Suppressor macrophage (primary cell): ENCODE measurements around the gene MRPL1.
A peak's percentile ranks its signal among the peaks of the same experiment; 100 is the strongest.
"Not testable (repeated sequence)": the region's sequence is repeated elsewhere in the genome, so short reads cannot be mapped to it uniquely, and the experiment has no call there.

Experiments
- DNase-seq, 4 experiments: peaks; one replicate each; pipeline ENCODE4 v3.0.0-alpha.2; 2020 to 2022

Gene MRPL1

DNA sequence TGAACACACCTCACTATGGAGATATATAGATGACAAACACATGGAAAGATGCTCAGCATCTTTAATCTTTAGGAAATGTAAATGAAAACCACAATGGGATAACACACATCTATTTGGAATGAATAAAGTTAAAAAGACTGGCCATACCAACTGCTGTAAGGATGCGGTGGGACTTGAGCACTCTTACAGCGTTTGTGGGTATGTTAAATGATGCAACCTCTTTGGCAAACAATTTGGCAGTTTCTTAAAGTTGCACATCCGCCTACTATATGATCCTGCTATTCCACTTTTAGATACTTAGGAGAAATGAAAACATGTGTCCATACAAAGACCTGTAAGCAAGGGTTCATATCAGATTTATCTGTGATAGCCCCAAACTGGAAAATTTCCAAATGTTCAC, 50.7 kb downstream of the MRPL1 start:
- DNase-seq: peak in 1 of 4 experiments; percentile 3

DNA sequence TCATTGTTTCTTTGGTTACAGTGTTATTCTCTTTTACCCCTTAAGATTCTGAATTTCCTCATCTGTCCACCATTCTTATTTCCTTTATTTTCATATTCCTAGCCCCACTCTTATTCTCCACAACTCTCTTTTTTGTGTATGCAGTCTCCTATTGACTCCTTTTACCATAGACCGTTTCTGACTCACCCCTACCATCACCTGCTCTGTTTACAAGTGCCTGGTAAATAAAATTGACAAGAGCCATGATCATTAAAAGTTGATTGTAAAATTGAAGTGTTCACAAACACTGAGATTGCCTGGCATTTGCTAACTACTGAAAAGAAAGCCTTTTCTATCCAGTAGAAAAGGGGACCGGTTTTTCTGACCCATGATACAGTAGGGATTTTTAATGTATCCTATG, 54.4 kb downstream of the MRPL1 start:
- no peak for DNase-seq

DNA sequence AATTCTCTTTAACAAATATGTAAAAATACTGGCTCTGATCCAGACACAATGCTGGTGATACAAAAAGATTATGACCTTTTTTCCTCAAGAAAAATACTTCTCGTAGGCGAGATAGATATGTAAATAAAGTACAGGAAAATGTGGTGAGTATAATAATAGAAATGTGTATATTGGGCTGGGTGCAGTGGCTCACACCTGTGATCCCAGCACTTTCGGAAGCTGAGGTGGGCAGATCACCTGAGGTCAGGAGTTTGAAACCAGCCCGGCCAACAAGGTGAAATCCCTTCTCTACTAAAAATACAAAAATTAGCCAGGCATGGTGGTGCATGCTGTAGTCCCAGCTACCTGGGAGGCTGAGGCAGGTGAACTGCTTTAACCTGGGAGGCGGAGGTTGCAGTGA, 55.0 kb downstream of the MRPL1 start:
- no peak for DNase-seq

DNA sequence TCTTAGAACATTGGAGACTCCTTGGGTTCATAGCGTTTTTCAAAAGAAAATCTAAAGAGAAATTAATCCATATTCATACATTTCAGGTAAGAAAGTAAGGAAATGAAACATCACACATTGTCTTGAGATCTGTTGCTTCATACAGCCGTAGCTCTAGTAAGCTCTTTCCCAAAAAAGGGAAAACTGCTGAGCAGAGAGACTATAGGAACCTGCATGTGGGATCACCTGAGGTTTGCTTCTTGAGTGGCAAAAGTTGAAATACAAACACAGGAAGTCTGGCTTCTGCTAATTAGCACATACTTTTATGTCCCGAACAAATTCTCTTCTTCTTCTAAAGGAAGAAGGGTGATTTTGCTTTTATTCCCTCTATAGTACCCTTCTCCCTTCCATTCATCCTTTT, 57.7 kb downstream of the MRPL1 start:
- DNase-seq: no peak

DNA sequence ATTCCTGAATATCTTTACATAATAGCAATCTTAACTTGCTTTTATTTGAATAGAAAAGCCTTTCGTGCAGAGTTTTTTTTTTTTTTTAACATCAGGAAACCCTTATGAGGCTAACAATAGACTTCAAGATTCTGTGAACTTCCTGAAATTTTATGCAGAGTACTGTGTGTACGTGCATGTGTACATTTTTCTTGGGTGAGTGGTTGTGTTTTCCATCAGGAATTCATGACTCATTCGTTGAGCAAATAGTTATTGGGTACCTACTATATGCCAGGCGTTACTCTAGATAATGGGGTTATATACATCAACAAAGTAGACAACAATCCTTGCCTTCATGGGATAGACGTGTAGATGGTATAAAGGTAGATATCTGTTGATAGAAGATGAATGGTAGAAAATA, 59.1 kb downstream of the MRPL1 start:
- peak; percentile 5 to 50 (median 24) for DNase-seq

DNA sequence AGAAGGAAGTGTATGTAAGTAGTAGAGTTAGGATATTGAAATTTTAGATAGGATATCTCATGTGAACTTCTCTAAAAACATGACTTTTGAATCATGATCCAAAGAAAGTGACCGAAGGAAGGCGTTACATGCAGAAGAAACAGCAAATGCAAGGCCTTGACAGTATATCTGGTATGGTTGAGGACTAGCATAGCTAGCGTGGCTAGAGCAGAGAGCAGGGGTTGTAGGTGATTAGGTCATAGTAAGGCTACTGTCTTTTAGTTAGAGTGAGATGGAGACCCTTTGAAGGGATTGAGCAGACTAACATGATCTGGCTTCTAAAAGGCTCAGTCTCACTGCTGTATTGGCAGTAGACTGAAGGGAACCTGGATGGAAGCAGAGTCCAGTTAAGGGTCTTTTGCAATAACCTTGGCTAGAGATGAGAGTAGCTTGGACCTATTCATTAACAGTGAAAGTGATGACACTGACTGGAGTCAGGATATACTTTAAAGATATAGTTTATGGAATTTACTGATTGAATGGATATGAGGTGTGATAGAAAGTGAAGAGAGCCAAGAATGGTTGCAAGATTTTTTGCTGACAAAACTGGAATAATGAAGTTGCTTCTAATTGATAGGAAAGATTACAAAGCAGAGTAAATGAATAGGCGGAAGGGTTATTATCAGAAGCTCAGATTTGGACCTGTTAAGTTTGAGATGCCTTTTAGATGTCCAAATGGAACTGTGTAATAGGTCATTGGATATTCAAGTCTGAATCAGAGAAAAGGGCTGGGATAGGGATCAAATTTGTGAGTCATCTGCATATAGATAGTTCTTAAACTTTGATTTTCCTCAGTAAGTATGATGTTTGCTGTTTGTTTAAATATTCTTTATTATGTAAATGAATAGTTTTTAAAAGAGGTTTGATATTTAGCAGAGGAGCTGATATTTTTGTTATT, 59.8 kb downstream of the MRPL1 start:
- DNase-seq: no peak

DNA sequence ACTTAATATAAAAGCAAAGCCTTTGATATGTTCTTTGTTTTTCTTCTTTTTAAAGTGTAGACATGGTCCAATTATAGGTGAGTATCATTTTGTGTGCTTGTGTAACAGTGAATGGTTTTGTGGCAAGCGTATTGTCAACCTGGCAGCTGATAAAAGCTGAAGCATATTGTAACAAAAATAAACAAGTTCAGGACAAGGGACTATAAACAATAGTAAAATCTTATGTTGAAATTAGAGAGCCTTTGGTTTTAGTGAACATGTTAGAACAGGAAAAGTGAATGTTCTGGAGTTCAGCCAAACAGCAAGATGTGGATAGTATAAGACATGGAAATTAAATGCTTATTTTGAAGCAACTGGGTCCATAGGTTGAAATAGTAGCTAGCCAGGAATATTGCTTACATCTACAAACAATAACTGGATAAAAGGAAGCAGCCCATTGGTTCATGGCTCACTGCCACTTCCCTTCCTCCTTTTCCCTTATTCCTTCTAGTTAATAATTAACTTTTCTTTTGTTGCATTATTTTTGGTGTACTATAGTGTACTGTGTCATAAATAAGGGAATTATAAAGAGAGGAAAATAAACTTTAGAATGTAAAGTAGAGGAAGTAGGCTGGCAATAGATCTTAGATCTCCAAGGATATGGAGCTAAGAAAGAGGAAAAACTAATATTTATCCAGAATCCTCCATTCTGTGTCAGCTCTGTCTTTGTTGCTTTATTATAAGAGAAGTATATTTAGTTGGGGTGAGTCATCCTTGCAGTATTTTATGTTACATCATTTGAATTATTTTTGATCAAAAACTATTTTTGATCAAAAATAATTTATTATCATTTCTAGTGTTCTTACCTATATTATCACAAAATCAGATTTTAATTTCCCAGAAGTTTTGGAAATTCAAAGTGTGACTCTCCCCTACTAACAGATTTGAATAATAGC, 65.6 kb downstream of the MRPL1 start:
- no peak for DNase-seq

DNA sequence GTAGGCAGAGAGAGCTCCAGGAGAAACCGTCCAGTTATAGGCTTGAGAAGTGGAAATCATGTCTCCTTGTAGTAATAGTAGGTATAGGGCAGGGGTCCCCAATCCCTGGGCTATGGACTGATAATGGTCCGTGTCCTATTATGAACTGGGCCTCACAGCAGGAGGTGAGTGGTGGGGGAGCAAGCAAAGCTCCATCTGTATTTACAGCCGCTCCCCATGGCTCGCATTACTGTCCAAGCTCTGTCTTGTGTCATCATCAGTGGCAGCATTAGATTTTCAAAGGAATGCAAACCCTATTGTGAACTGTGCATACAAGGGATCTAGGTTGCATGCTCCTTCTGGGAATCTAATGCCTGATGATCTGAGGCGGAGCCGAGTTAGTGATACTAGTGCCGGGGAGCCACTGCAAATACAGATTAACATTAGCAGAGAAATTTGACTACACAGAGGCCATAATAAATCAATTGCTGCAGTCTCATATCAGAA, 67.6 kb downstream of the MRPL1 start:
- no peak for DNase-seq

DNA sequence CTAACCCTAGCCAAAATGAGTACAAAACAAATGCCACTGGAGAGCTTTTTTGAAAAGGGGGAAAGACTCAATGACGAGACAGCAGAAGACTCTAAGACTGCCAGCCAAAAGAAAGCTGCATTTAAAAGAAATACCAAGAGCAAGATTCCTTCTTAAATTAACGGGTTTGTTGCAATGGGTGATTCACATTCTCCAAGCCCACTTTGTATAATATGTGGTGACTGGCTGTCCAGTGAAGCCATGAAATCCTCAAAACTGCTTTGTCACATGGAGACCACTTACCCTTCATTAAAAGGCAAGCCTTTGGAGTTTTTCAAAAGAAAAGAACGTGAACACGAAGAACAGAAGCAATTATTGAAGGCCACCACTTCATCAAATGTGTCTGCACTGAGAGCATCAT, 68.2 kb downstream of the MRPL1 start:
- DNase-seq: no peak

DNA sequence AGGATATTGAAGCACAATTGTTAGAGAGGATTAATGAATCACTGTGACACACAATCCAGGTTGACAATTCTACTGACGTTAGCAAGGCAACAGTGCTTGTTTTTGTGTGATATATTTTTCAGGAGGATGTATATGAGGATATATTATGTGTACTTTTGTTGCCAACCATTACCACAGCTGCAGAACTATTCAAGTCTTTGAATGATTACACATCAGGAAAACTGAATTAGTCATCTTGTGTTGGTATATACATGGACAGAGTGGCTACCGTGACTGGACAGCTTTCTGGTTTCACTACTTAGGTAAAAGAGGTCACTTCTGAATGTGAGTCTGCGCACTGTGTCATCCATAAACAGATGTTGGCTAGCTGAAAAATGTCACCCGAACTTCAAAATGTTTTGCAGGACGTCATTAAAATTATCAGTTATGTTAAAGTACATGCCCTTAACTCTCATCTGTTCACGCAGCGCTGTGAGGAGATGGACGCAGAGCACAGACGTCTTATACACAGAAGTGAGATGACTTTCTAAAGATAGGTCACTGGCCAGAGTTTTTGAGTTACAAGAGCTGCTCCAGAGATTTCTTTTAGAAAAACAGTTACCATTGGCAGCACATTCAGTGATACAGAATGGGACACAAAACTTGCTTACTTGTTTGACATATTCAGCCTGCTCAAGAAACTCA, 69.0 kb downstream of the MRPL1 start:
- no peak for DNase-seq

DNA sequence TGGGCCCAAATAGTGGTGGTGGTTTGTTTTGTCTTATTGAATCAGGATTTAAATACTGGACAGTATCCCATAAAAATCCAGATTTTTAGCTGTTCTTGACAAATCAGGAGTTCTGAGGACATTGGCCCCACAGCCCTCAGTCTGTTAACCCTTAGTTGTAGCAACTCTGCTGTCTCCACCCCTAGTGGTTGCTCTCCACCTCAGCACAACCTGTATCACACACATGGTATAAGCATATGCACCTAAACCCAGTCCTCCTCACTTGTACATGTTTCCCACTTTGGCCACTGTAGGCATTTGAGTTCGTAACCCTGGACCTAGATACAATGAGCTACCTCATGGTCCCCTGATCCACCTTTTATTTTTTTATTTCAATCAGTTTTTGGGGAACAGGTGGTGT, 75.9 kb downstream of the MRPL1 start:
- no peak for DNase-seq

DNA sequence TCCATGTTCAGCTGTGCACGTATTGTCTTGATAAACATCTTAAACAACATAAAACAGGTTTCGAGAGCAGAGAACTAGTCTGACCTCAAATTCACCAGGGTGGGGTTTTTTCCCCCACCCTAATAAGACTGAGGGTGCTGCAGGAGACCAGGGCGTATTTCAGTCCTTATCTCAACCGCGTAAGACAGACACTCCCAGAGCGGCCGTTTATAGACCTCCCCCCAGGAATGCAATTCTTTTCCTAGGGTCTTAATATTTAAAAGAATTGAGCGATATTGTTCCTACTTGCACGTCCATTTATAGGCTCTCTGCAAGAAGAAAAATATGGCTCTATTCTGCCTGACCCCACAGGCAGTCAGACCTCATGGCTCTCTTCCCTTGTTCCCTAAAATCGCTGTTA, 83.3 kb downstream of the MRPL1 start:
- not testable (repeated sequence) for DNase-seq

DNA sequence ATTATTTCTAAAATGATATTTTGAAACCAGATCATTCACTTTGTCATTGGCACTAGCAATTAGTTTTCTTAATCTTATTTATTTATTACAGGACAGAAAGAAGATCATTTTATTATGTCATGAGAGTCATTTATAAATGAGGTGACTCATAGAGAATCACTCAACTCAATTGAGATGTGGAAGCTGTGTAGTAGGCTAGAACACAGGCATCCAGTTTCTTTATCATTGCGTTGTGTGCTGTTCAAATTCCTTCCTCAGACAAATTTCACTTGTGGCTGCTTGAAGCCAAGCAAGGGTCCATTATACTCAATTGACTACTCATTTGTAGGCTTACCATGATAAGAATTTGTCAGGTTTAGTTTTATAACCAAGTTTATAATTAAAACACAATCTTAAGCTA, 87.6 kb downstream of the MRPL1 start:
- no peak for DNase-seq

DNA sequence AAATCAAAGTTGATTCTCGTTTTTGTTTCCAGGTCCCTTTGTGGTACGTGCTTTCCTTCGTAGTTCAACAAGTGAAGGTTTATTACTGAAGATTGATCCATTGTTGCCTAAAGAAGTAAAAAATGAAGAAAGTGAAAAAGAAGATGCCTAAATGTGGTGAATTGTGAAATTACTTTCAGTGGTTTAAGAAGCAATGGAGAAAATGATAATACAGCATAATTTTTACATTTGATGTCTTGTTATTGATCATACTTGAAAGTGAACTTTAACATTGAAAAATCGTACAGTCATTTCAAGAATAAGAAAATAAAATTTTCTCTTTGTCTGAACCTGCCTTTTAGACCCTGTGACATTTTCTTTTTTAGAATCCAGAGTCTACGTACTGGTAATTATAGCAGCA, 89.8 kb downstream of the MRPL1 start:
- no peak for DNase-seq

DNA sequence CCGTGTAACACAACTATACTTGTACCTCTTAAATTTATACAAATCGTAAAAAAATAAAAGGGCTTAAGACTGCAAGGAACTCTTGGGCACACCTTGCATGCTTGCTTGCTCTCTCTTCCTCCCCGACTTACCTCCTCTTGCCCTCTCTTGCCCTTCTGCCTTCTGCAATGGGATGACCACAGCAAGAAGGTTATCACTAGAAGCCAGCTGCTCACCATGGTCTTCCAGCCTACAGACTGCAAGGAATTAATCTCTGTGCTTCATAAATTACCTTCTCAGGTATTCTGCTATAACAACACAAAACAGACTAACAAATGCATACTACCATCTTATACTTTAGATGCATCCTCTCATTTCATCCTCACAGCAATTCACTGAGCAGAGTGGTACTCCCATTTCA, 92.1 kb downstream of the MRPL1 start:
- no peak for DNase-seq

DNA sequence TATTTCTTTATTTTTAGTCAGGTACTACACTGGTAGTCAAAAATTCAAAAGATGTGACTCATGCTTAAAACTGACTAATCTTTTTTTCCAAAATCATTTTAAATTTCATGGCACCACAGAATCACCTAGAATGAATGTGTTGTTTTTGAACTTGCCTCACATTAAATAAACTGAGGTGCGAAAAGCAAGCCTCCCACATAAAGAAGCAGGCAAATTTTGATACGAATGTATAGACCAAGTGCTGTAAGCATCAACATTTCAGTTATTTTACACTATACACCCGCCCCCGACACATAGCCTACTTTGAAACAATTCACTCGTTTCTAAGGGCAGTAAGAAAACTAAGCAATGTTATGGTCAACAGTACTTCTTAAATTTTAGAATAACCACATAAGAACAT, 94.3 kb downstream of the MRPL1 start:
- DNase-seq: no peak

DNA sequence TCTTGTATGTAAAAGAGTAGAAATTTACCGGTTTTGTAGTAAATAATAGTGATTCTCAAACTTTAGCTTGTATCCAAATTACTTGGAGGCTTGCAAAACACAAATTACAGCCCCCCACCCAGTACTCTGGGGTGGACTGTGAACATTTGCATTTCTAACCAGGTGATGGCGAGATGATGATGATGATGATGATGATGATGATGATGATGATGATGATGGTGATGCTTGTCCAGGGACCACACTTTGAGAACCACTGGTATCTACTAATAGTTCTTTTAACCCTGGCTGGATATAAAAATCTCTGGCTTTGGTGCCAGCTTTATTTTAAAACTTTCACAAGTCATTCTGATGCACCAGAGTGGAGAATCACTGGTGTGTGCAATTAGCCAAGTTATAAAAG, 96.3 kb downstream of the MRPL1 start:
- DNase-seq: no peak

DNA sequence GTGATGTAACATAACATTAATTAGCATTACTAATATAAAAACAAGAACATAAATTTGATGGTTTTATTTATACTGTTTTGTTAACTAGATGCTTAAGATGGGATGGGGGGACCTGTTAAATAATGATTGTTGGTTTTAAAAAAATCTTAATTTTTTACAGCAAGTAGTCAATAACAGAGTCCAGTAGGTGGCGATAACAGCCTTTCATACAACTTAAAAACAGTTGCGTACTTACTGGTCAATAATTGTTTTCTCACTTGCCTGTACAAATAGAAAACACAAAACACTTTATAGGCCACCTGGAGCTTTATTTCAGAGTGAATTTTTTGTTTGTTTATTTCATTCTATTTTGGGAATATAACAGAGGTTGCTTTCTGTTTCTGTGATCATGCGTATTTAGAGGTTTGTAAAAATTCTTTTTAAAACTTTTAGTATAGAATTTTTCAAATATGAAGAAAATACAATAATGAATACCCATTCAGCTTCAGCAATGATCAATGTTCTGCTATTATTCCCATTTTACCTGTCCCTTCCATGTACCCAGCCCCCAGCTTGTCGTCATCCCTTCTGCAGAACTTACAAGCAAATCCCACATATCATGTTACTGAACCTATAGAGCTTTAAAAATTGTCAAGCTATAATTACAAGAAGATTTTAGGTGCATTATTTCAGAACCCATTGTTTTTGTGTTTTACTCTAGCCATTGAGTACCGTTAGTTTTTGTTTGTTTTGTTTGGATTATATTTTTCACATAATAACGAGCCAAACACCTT, 97.1 kb downstream of the MRPL1 start:
- DNase-seq: peak; percentile 52 to 73 (median 60)

DNA sequence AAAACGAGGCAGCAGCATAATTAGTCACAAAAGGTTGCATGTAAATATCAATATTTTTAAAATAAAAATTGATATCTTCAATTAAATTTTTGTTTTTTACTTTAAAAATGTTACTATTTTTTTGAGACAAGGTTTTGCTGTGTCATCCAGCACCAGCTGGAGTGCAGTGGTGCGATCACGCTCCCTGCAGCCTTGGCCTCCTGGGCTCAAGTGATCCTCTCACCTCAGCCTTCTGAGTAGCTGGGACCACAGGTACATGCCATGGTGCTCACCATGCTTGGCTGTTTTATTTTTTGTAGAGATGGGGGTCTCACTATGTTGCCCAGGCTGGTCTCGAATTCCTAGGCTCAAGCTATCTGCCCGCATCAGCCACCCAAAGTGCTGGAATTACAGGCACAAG, 97.7 kb downstream of the MRPL1 start:
- DNase-seq: no peak

DNA sequence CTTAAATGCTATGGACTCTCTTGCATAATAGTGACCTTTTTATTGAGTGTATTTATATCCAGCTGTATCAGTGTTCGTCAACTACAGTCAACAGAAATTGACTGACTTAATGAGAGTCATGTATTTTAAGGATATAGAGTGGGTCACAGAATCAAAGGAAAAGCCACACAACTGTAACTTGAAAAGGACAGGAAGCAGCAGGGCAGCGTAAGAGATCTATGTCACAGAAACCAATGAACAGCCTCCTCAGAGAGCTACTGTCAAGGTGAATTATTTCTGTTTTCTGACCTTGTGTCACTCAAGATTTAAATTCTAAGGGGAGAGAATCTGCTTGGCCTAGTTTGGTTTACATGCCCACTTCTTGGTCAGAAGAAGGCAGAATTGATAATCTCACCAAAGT, 100.4 kb downstream of the MRPL1 start:
- no peak for DNase-seq

DNA sequence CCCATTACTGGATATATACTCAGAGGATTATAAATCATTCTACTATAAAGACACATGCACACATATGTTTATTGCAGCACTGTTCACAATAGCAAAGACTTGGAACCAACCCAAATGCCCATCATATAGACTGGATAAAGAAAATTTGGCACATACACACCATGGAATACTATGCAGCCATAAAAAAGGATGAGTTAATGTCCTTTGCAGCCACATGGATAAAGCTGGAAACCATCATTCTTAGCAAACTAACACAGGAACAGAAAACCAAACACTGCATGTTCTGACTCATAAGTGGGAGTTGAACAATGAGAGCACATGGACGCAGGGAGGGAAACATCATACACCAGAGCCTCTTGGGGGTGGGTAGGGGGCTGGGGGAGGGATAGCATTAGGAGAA, 111.0 kb downstream of the MRPL1 start:
- DNase-seq: not testable (repeated sequence)
